T-cell (primary cell): Measurements from ENCODE around the gene ZDHHC24. TPM values are rescaled to one million over a fixed set of nuclear protein-coding genes. Genes with fewer than 3 reads are reported as not detected.

Experiments used
- ATAC-seq, 4 experiments: fragments of 200-7000 bp in 3 of 4; fragments of 150-1000 bp in 1 of 4; cut with Tn5 transposase; replicated peaks in 1 of 4; 1 replicate in 3 of 4; 2 replicates in 1 of 4; pipeline ENCODE4 v1.10.0; 2021; ENCODE audit warnings: moderate library complexity in 3 of 4, mild to moderate bottlenecking in 2 of 4, moderate number of reproducible peaks in 1 of 4
- CTCF ChIA-PET, 2 donors: fragments of 300-600 bp; sonication (Branson Sonifier 250); formaldehyde crosslinking; loops; one replicate each; lab custom pipeline; 2022; ENCODE audit warnings: antibody characterized with exemption in 2 of 2; lab: Charles Lee
- POLR2A ChIA-PET, 2 donors: fragments of 300-600 bp; sonication (Branson Sonifier 250); formaldehyde crosslinking; loops; one replicate each; lab custom pipeline; 2022; ENCODE audit warnings: antibody characterized with exemption in 2 of 2; lab: Charles Lee
- DNase-seq, 35 experiments: peaks; one replicate each; pipeline versions ENCODE4 v3.0.0 to v3.0.0-alpha.2; 2013 to 2023
- H3K27ac ChIP-seq: one replicate; pipeline ENCODE4 v1.5.1; 2013; ENCODE audit warnings: low read length
- H3K27me3 ChIP-seq, 2 experiments: replicated peaks in 1 of 2; 1 replicate in 1 of 2; 2 replicates in 1 of 2; pipeline versions ENCODE4 v1.6.1 to v1.7.0; 2013; ENCODE audit warnings: low read length in 1 of 2, mixed read lengths in 1 of 2; ENCODE audit not compliant: control insufficient read depth in 2 of 2, insufficient read depth in 2 of 2; ENCODE audit errors: extremely low read depth in 1 of 2
- H3K36me3 ChIP-seq, 2 donors: 1 replicate in 1 of 2; 2 replicates in 1 of 2; pipeline versions ENCODE4 v1.6.1 to v1.7.0; 2013; ENCODE audit warnings: low read length in 1 of 2; ENCODE audit not compliant: control insufficient read depth in 2 of 2, insufficient read depth in 1 of 2; ENCODE audit errors: extremely low read depth in 1 of 2
- H3K4me1 ChIP-seq, 2 experiments: 1 replicate in 1 of 2; 2 replicates in 1 of 2; pipeline versions ENCODE4 v1.6.1 to v1.7.0; 2013; ENCODE audit warnings: low read length in 2 of 2, mixed read lengths in 1 of 2; ENCODE audit not compliant: insufficient read depth in 2 of 2, control insufficient read depth in 1 of 2; ENCODE audit errors: extremely low read depth in 1 of 2
- H3K4me3 ChIP-seq, 2 donors: 1 replicate in 1 of 2; 2 replicates in 1 of 2; pipeline versions ENCODE4 v1.5.1 to v1.7.0; 2013; ENCODE audit warnings: mild to moderate bottlenecking in 2 of 2, low read length in 1 of 2, moderate library complexity in 1 of 2; ENCODE audit not compliant: control insufficient read depth in 1 of 2; ENCODE audit errors: extremely low read depth in 1 of 2
- H3K9me3 ChIP-seq: 2 replicates; pipeline ENCODE4 v1.7.0; 2013
- H3K27ac Mint-ChIP-seq, 2 donors: one replicate each; pipeline ENCODE4 v1.8.0; 2020 to 2021; ENCODE audit warnings: mild to moderate bottlenecking in 2 of 2, mixed read lengths in 2 of 2
- H3K27me3 Mint-ChIP-seq, 2 donors: one replicate each; pipeline ENCODE4 v1.8.0; 2021 to 2022; ENCODE audit warnings: mixed read lengths in 2 of 2
- H3K36me3 Mint-ChIP-seq: one replicate; pipeline ENCODE4 v1.8.0; 2021; ENCODE audit warnings: mixed read lengths
- H3K4me1 Mint-ChIP-seq, 3 donors: one replicate each; pipeline ENCODE4 v1.8.0; 2020 to 2022; ENCODE audit warnings: mixed read lengths in 3 of 3, mild to moderate bottlenecking in 1 of 3
- H3K4me3 Mint-ChIP-seq, 3 donors: one replicate each; pipeline ENCODE4 v1.8.0; 2020 to 2022; ENCODE audit warnings: mild to moderate bottlenecking in 3 of 3, mixed read lengths in 3 of 3, moderate library complexity in 3 of 3
- H3K9me3 Mint-ChIP-seq, 3 donors: one replicate each; pipeline ENCODE4 v1.8.0; 2020 to 2022; ENCODE audit warnings: mixed read lengths in 3 of 3
- WGBS: methylation state at CpG from one replicate; pipeline ENCODE4 v1.1.5; 2013; ENCODE audit warnings: missing lambda C conversion rate; ENCODE audit not compliant: insufficient coverage; 5-methylcytosine and 5-hydroxymethylcytosine counted together
- total RNA-seq, 35 experiments: library from RNA in 6 of 35; stranded (reverse) in 6 of 35; fragments of 120-200 nt in 1 of 35; gene quantifications; one replicate each; pipeline versions ENCODE4 v1.2.1 to v1.2.4 and lab custom pipeline; 2013 to 2026

ZDHHC24 gene
- total RNA-seq, 5 donors from 2014 or later (not counting 1 experiment from before 2014, with no cell fraction given) = 17.2 to 25.7 (median 23.5) TPM

GRCh38 chr11:66559142-66559865 lies 13.5 kb upstream of the ZDHHC24 start:
- WGBS = 28% methylated on average over 43 of the region's 50 CpGs
- CTCF ChIA-PET = no interaction called here
- peak in 23 of 35 experiments; percentile 3 to 52 (median 27) for DNase-seq

GRCh38 chr11:66557733-66558326 lies 12.0 kb upstream of the ZDHHC24 start:
- H3K36me3 Mint-ChIP-seq = no peaks in the 10 kb centered on the region
- ChIA-PET POLR2A (no interaction called here), CTCF (no interaction called here)

More at GRCh38 chr11:66559142-66559865, 13.5 kb upstream of the ZDHHC24 start:
- Histone ChIP-seq H3K27me3 (peaks cover 0 to 42% of the 10 kb centered on the region in 2 experiments), H3K9me3 (no peaks in the 10 kb centered on the region), H3K4me3 (no peak overlapping the region), H3K4me1 (peaks cover 0 to 6% of the 10 kb centered on the region in 2 experiments), H3K36me3 (no peaks in the 10 kb centered on the region), H3K27ac (no peak overlapping the region)
- H3K9me3 Mint-ChIP-seq = no peaks in the 10 kb centered on the region
- peaks cover 4 to 8% (median 6%) of the 10 kb centered on the region in 3 donors for H3K4me1 Mint-ChIP-seq
- ATAC-seq = peak; percentile 52 to 91 (median 64)
- peak overlapping the region in 1 of 3 donors; percentile 38 for H3K4me3 Mint-ChIP-seq
- H3K27ac Mint-ChIP-seq = no peak overlapping the region
- H3K36me3 Mint-ChIP-seq = no peaks in the 10 kb centered on the region
- POLR2A ChIA-PET = interaction anchor here (0.5 to 0.6 kb wide), 3 partner anchors 77 to 100 kb away, joined by 3 to 6 read pairs (median 5); no protein-coding TSS in a partner anchor
- H3K27me3 Mint-ChIP-seq = peaks cover 0 to 13% of the 10 kb centered on the region in 2 donors

GRCh38 chr11:66556086-66556485 lies 10.2 kb upstream of the ZDHHC24 start:
- ATAC-seq (no peak), DNase-seq (no peak)
- Histone ChIP-seq H3K36me3 (no peaks in the 10 kb centered on the region), H3K27me3 (peaks cover 0 to 42% of the 10 kb centered on the region in 2 experiments), H3K4me1 (peaks cover 0 to 6% of the 10 kb centered on the region in 2 experiments), H3K4me3 (no peak overlapping the region), H3K9me3 (no peaks in the 10 kb centered on the region), H3K27ac (no peak overlapping the region)
- CTCF ChIA-PET = no interaction called here
- H3K4me1 Mint-ChIP-seq = peaks cover 4 to 8% (median 6%) of the 10 kb centered on the region in 3 donors
- H3K4me3 Mint-ChIP-seq = no peak overlapping the region
- 78% methylated on average over 7 of the region's 7 CpGs for WGBS
- POLR2A ChIA-PET = no interaction called here
- no peaks in the 10 kb centered on the region for H3K9me3 Mint-ChIP-seq
- peaks cover 0 to 13% of the 10 kb centered on the region in 2 donors for H3K27me3 Mint-ChIP-seq
- H3K36me3 Mint-ChIP-seq = no peaks in the 10 kb centered on the region
- no peak overlapping the region for H3K27ac Mint-ChIP-seq

More at GRCh38 chr11:66557733-66558326, 12.0 kb upstream of the ZDHHC24 start:
- Histone ChIP-seq H3K36me3 (no peaks in the 10 kb centered on the region), H3K4me1 (peaks cover 0 to 6% of the 10 kb centered on the region in 2 experiments), H3K27me3 (peaks cover 0 to 45% of the 10 kb centered on the region in 2 experiments), H3K4me3 (no peak overlapping the region), H3K9me3 (no peaks in the 10 kb centered on the region), H3K27ac (no peak overlapping the region)
- Mint-ChIP-seq H3K4me3 (no peak overlapping the region), H3K9me3 (no peaks in the 10 kb centered on the region), H3K27me3 (peaks cover 0 to 13% of the 10 kb centered on the region in 2 donors), H3K4me1 (peaks cover 4 to 8% (median 6%) of the 10 kb centered on the region in 3 donors), H3K27ac (no peak overlapping the region)
- WGBS = 95% methylated on average over 18 of the region's 24 CpGs
- no peak for ATAC-seq
- DNase-seq = no peak

- Histone ChIP-seq H3K27ac (no peak overlapping the region), H3K9me3 (no peaks in the 10 kb centered on the region), H3K4me3 (no peak overlapping the region), H3K36me3 (no peaks in the 10 kb centered on the region), H3K4me1 (peaks cover 0 to 6% of the 10 kb centered on the region in 2 experiments), H3K27me3 (peaks cover 0 to 42% of the 10 kb centered on the region in 2 experiments)
- no peak overlapping the region for H3K27ac Mint-ChIP-seq
- H3K9me3 Mint-ChIP-seq = no peaks in the 10 kb centered on the region
- H3K4me1 Mint-ChIP-seq = peaks cover 4 to 8% (median 6%) of the 10 kb centered on the region in 3 donors
- ChIA-PET CTCF (no interaction called here), POLR2A (no interaction called here)
- peaks cover 0 to 13% of the 10 kb centered on the region in 2 donors for H3K27me3 Mint-ChIP-seq
- DNase-seq (no peak), ATAC-seq (no peak)
- no peaks in the 10 kb centered on the region for H3K36me3 Mint-ChIP-seq
- no peak overlapping the region for H3K4me3 Mint-ChIP-seq
- 38% methylated on average over 3 of the region's 3 CpGs for WGBS
These were observed 9.6 kb upstream of the ZDHHC24 start for GRCh38 chr11:66555416-66555815.

- H3K27me3 ChIP-seq = peaks cover 0 to 37% of the 10 kb centered on the region in 2 experiments
- no peak overlapping the region for H3K4me3 ChIP-seq
- no peaks in the 10 kb centered on the region for H3K36me3 ChIP-seq
- WGBS = 82% methylated on average over 5 of the region's 5 CpGs
- H3K4me3 Mint-ChIP-seq = no peak overlapping the region
- ATAC-seq (no peak), DNase-seq (no peak)
- H3K27ac ChIP-seq = no peak overlapping the region
- ChIA-PET CTCF (interaction anchor here in 1 of 2 donors (0.6 kb wide), 1 partner anchor 97 kb away, joined by 3 read pairs; no protein-coding TSS in a partner anchor), POLR2A (no interaction called here)
- peaks cover 4 to 8% (median 6%) of the 10 kb centered on the region in 3 donors for H3K4me1 Mint-ChIP-seq
- no peaks in the 10 kb centered on the region for H3K9me3 Mint-ChIP-seq
- no peak overlapping the region for H3K27ac Mint-ChIP-seq
- peaks cover 0 to 13% of the 10 kb centered on the region in 2 donors for H3K27me3 Mint-ChIP-seq
- no peaks in the 10 kb centered on the region for H3K9me3 ChIP-seq
- H3K36me3 Mint-ChIP-seq = no peaks in the 10 kb centered on the region
- H3K4me1 ChIP-seq = peaks cover 0 to 6% of the 10 kb centered on the region in 2 experiments
These were observed 8.8 kb upstream of the ZDHHC24 start for GRCh38 chr11:66554602-66555001.

- ChIA-PET POLR2A (no interaction called here), CTCF (no interaction called here)
- Histone ChIP-seq H3K4me1 (peaks cover 0 to 13% of the 10 kb centered on the region in 2 experiments), H3K27me3 (peaks cover 0 to 10% of the 10 kb centered on the region in 2 experiments), H3K4me3 (no peak overlapping the region), H3K36me3 (no peaks in the 10 kb centered on the region), H3K27ac (no peak overlapping the region), H3K9me3 (no peaks in the 10 kb centered on the region)
- H3K4me1 Mint-ChIP-seq = peaks cover 5 to 9% (median 6%) of the 10 kb centered on the region in 3 donors
- no peaks in the 10 kb centered on the region for H3K36me3 Mint-ChIP-seq
- H3K27ac Mint-ChIP-seq = no peak overlapping the region
- H3K4me3 Mint-ChIP-seq = no peak overlapping the region
- 81% methylated on average over 3 of the region's 4 CpGs for WGBS
- H3K27me3 Mint-ChIP-seq = no peaks in the 10 kb centered on the region
- ATAC-seq (no peak), DNase-seq (no peak)
- H3K9me3 Mint-ChIP-seq = no peaks in the 10 kb centered on the region
These were observed 5.0 kb upstream of the ZDHHC24 start for GRCh38 chr11:66550887-66551286.
